Ovary (tissue), 9 donors: Measurements from ENCODE around the gene CCNJL. TPM values are rescaled to one million over a fixed set of nuclear protein-coding genes. Genes with fewer than 3 reads are reported as not detected.
A peak's percentile ranks its signal among the peaks of the same experiment; 100 is the strongest.
"Not testable (repeated sequence)": the region's sequence is repeated elsewhere in the genome, so short reads cannot be mapped to it uniquely, and the experiment has no call there.

Source experiments
- DNase-seq, 5 donors: peaks; one replicate each; pipeline ENCODE4 v3.0.0-alpha.2; 2019 to 2020
- H3K27ac ChIP-seq, 2 donors: fragments of 200-600 bp; one replicate each; pipeline versions ENCODE4 v1.5.1 to v1.8.0; 2019 to 2022
- H3K27me3 ChIP-seq: fragments of 200-600 bp; one replicate; pipeline ENCODE4 v1.8.0; 2022
- H3K36me3 ChIP-seq: fragments of 200-600 bp; sonication (generic); one replicate; pipeline ENCODE4 v1.5.1; 2019
- H3K4me1 ChIP-seq: one replicate; pipeline ENCODE4 v1.8.1; 2013; ENCODE audit warnings: mild to moderate bottlenecking, moderate library complexity; ENCODE audit not compliant: insufficient read depth
- H3K4me3 ChIP-seq: fragments of 200-600 bp; sonication (generic); one replicate; pipeline ENCODE4 v1.5.1; 2017
- H3K9me3 ChIP-seq, 2 donors: fragments of 200-600 bp in 1 of 2; sonication (generic) in 1 of 2; one replicate each; pipeline versions ENCODE4 v1.5.1 to v1.8.1; 2013 to 2019; ENCODE audit warnings: mild to moderate bottlenecking in 1 of 2, moderate library complexity in 1 of 2
- EP300 ChIP-seq: sonication (generic); formaldehyde crosslinking; IDR thresholded peaks from one replicate; pipeline ENCODE4 v1.6.1; 2017; ENCODE audit warnings: antibody characterized with exemption
- POLR2A ChIP-seq: fragments of 450-650 bp; IDR thresholded peaks from one replicate; pipeline ENCODE4 v1.6.1; 2017; ENCODE audit warnings: antibody characterized with exemption, mild to moderate bottlenecking, moderate library complexity
- WGBS, 3 donors: extraction: QIAGEN DNeasy Blood & Tissue Kit in 1 of 3; methylation state at CpG; one replicate each; pipeline versions ENCODE4 v1.1.5 to v1.1.7; 2013 to 2017; 5-methylcytosine and 5-hydroxymethylcytosine counted together
- intact Hi-C, 4 donors: fragments of 100-400 bp; cut with DNase I; formaldehyde crosslinking; loops; one replicate each; pipeline versions ENCODE4 v1.11.0 to v1.15.1; 2022 to 2023
- polyA plus RNA-seq, 2 donors: library from polyadenylated mRNA; stranded (reverse); fragments of 200-250 nt in 1 of 2; fragments of 350-450 nt in 1 of 2; fragmentation: Illumina TruSeq in 1 of 2; extraction: RNeasy Lipid Tissue Mini Kit (QIAGEN cat#74804) in 1 of 2; gene quantifications; one replicate each; pipeline ENCODE4 v1.2.3, GENCODE V29; 2013 to 2014
- total RNA-seq, 7 donors: library from RNA; depleted of rRNA in 2 of 7; stranded (reverse); fragments of >200 nt in 2 of 7; fragmentation: NEBNext Ultra II Directional in 3 of 7; extraction: Animal tissue kit (Norgen Biotek cat#: 25700) in 3 of 7; gene quantifications; one replicate each; pipeline versions ENCODE4 v1.1.0 to v1.2.4, GENCODE V29; 2016 to 2023
- TF ChIP-seq, protein P1 (sequence below), 3 donors: fragments of 450-650 bp in 2 of 3; fragments of 200-600 bp in 1 of 3; IDR thresholded peaks; one replicate each; pipeline versions ENCODE4 v1.5.1 to v1.8.0; 2016 to 2022; ENCODE audit warnings: antibody characterized with exemption in 3 of 3, mild to moderate bottlenecking in 1 of 3
- donor health status: DM: no; HTN: no; CAD: no; lungs with moderate emphysema.
- donor health status: DM: no; HTN: no; CAD: no.
- donor health status: Bipolar disorder and iron deficiency.
- donor health status: DM: yes; HTN: yes; CAD: no.
- donor health status: DM: no; HTN: no; CAD: no.
- donor health status: DM: yes; HTN: yes; CAD: no.

Gene CCNJL
- total and polyA plus RNA-seq, 9 donors = 3.4 to 11.8 (median 6.3) TPM

DNA sequence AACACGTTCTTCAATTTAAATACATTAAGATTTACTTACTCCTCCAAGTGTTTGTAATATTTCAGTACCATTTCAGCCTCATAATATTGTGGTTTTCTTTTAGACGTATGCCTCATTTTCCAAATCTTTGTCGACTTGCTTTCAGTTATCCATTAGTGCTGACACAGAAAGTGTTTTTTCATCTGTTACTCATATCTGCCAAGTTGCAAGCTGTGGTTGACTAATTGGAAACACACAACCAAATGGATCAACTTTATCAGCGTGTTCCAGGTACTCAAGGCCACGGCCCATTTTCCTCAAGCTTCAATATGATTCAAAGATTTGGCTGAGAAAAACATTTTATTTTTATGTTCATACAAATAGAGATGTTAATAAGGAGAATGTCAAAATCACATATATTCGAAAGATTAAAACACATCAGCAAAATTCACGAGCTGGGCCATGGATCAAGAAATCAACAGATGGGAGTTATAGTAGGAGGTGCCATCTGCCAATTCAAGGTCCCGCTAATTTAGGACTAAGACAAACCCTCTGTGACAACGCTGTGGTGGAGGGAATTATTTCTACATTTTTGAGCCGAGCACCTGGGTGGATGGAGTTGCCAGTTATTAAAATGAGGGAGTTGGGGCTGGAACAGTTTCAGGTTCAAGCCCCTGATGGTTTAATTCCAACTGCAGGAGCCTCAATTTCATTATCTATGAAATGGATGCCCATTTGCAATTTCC is 27.2 kb upstream of the CCNJL start:
- no peaks in the 10 kb centered on the region for H3K36me3 ChIP-seq
- H3K4me3 ChIP-seq = no peak overlapping the region
- peak overlapping the region in 1 of 2 donors; percentile 31 for H3K27ac ChIP-seq
- peak in 1 of 5 donors; percentile 21 for DNase-seq
- no peaks in the 10 kb centered on the region for H3K27me3 ChIP-seq
- 18 to 27% (median 27%) methylated on average over 10 of the region's 10 CpGs for WGBS, 3 donors
- intact Hi-C loops = loop anchor here in 1 of 4 donors (5.0 to 10.0 kb wide), 3 partner anchors 142 to 895 kb away; no protein-coding TSS in a partner anchor
- H3K4me1 ChIP-seq = peaks cover 16% of the 10 kb centered on the region
- TF ChIP-seq, protein P1, sequence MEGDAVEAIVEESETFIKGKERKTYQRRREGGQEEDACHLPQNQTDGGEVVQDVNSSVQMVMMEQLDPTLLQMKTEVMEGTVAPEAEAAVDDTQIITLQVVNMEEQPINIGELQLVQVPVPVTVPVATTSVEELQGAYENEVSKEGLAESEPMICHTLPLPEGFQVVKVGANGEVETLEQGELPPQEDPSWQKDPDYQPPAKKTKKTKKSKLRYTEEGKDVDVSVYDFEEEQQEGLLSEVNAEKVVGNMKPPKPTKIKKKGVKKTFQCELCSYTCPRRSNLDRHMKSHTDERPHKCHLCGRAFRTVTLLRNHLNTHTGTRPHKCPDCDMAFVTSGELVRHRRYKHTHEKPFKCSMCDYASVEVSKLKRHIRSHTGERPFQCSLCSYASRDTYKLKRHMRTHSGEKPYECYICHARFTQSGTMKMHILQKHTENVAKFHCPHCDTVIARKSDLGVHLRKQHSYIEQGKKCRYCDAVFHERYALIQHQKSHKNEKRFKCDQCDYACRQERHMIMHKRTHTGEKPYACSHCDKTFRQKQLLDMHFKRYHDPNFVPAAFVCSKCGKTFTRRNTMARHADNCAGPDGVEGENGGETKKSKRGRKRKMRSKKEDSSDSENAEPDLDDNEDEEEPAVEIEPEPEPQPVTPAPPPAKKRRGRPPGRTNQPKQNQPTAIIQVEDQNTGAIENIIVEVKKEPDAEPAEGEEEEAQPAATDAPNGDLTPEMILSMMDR (IDR thresholded peaks at IDR 0.05) = no peak
- no peaks in the 10 kb centered on the region for H3K9me3 ChIP-seq

GRCh38 chr5:160334716-160335115 is 22.4 kb upstream of the CCNJL start:
- H3K4me1 ChIP-seq, intact Hi-C loops, DNase-seq, H3K4me3 ChIP-seq, H3K27ac ChIP-seq, H3K36me3 ChIP-seq, H3K9me3 ChIP-seq, H3K27me3 ChIP-seq: not testable (repeated sequence)
- WGBS, 3 donors = 92 to 95% (median 94%) methylated on average over 3 of the region's 3 CpGs

DNA sequence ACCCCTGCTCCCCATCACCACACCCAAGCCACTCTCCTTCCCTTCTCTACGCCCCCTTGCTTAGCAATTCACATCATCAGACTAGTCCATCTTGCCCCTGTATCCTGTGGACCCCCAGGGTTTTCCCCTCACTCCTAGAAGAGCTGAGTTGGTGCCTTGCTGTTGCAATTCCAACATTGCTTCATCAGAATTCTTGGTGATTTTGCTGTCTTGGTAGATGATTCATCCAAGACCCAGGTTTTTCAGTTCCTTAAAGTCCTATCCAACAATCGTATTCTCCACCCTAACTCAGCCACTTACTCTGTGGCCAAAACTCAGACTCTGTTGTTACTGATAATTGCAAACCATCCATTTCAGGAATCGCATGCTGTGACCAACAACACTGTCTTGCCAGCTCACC is 21.4 kb upstream of the CCNJL start:
- 68 to 82% (median 75%) methylated on average over 3 of the region's 3 CpGs for WGBS, 3 donors

GRCh38 chr5:160330212-160330611 is 17.8 kb upstream of the CCNJL start:
- Histone ChIP-seq H3K27me3 (no peaks in the 10 kb centered on the region), H3K4me3 (no peak overlapping the region), H3K27ac (no peak overlapping the region), H3K4me1 (no peaks in the 10 kb centered on the region), H3K9me3 (no peaks in the 10 kb centered on the region), H3K36me3 (no peaks in the 10 kb centered on the region)
- WGBS, 3 donors = 87 to 92% (median 88%) methylated on average over 4 of the region's 4 CpGs
- no peak for TF ChIP-seq POLR2A
- TF ChIP-seq, protein P1 (IDR thresholded peaks at IDR 0.05) = no peak
- TF ChIP-seq EP300 = no peak
- intact Hi-C loops = no loop called here
- DNase-seq = no peak

More for the DNA sequence above, 21.4 kb upstream of the CCNJL start:
- H3K36me3 ChIP-seq = no peaks in the 10 kb centered on the region
- H3K4me1 ChIP-seq = no peaks in the 10 kb centered on the region
- no peaks in the 10 kb centered on the region for H3K9me3 ChIP-seq
- no peak overlapping the region for H3K27ac ChIP-seq
- no peak for DNase-seq
- no peak overlapping the region for H3K4me3 ChIP-seq
- no peak for TF ChIP-seq EP300
- TF ChIP-seq, protein P1 (IDR thresholded peaks at IDR 0.05) = no peak
- no peak for TF ChIP-seq POLR2A
- H3K27me3 ChIP-seq = no peaks in the 10 kb centered on the region
- intact Hi-C loops = no loop called here

GRCh38 chr5:160327818-160328217 is 15.5 kb upstream of the CCNJL start:
- H3K27me3 ChIP-seq = no peaks in the 10 kb centered on the region
- no peaks in the 10 kb centered on the region for H3K36me3 ChIP-seq
- 81 to 84% (median 84%) methylated on average over 6 of the region's 6 CpGs for WGBS, 3 donors
- H3K9me3 ChIP-seq = no peaks in the 10 kb centered on the region
- TF ChIP-seq POLR2A = no peak
- TF ChIP-seq, protein P1 (IDR thresholded peaks at IDR 0.05) = no peak
- TF ChIP-seq EP300 = no peak
- intact Hi-C loops = no loop called here
- H3K27ac ChIP-seq = no peak overlapping the region
- DNase-seq = no peak
- no peaks in the 10 kb centered on the region for H3K4me1 ChIP-seq
- H3K4me3 ChIP-seq = no peak overlapping the region
